Activated CD8-positive, alpha-beta memory T cell treated with anti-CD3 and anti-CD28 coated beads for 1 hour (primary cell): ENCODE data around the gene MACROD2.
"Not testable (repeated sequence)": the region's sequence is repeated elsewhere in the genome, so short reads cannot be mapped to it uniquely, and the experiment has no call there.

Source experiments
- DNase-seq, 2 donors: peaks; one replicate each; pipeline ENCODE4 v3.0.0-alpha.2; 2020; ENCODE audit warnings: low read depth in 1 of 2; ENCODE audit errors: extremely low read depth in 1 of 2

MACROD2 gene

DNA sequence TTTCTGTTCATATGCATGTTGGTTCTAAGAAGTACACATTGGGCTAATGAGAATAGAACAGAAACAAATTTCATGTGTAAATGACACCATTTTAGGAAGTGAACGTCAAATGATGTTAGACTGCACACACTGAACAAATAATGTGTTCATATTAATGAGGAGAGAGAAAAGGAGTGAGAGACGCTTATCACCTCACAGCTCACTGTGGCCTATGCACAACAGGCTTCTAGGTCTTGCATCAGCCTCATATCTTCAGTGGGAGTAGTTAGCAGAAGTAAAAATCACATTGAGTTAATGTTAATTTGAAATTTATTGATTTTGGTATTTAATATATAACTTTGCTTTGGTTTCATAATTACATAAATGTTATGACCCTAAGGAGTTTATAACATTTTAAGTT, 454.9 kb downstream of the MACROD2 start:
- no peak for DNase-seq

DNA sequence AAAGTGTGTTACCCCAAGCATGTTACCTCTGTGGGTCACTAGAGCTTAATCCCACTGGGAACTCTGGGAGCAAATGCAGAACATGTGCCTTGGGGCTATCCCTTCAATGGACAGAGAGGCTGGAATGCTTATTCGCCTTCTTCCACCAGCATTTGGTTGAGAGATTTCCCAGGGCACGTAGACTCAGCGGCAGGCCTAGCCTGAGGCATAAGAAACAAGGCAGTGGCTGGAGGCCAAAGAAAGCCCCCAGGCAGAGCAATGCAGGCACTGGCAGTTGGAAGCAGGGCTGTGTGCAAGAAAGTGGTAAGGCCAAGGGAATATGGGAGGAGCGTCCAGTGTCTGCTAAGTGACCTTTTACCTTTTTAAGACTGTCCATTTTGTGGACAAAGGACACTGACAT, 456.1 kb downstream of the MACROD2 start:
- DNase-seq: no peak

DNA sequence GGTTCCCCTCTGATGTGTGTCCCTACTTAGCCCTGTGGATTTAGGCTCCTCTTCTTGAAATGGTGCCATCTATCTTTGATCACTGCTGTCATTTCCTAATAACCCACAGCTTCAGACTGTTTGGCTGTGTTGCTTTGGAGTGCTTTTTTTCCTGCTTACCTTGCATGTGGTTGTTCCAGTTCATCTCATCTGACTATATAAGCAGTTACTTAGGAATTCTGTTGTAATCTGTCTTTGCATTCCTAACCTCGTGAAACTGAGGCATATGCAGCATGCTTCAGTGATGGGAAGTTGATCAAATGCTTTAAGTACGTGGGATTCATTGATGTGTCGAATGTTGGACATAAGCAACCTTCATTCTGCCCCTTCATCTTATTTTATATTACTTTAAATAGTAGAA, 457.9 kb downstream of the MACROD2 start:
- DNase-seq: no peak

DNA sequence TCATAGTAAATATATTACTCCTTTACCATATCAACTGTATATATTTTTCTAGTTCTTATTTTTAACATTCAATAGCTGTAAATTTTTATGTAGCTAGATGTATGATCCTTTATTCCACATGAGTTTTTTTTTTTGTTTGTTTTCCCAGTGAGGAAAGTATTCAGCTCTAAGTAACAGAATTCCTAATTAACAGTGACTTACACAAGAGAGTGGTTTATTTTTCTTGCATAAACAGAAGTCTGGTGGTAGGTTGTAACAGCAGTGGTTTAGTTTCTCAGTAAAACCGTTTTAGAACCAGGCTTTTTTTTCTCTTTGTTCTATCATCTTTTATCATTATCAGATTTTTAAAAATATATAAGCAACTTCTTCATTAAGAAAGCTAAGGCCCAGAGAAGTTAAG, 459.0 kb downstream of the MACROD2 start:
- no peak for DNase-seq

DNA sequence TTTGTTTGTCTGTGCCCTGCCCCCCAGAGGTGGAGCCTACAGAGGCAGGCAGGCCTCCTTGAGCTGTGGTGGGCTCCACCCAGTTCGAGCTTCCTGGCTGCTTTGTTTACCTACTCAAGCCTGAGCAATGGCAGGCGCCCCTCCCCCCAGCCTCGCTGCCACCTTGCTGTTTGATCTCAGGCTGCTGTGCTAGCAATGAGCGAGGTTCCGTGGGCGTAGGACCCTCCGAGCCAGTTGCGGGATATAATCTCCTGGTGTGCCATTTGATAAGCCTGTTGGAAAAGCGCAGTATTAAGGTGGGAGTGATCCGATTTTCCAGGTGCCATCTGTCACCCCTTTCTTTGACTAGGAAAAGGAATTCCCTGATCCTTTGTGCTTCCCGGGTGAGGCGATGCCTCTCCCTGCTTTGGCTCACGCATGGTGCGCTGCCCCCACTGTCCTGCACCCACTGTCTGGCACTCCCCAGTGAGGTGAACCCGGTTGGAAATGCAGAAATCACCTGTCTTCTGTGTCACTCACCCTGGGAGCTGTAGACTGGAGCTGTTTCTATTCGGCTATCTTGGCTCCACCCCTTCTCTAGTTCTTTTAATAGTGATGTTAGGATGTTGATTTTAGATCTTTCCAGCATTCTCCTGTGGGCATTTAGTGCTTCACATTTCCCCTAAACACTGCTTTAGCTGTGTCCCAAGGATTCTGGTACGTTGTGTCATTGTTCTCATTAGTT, 471.9 kb downstream of the MACROD2 start:
- DNase-seq: not testable (repeated sequence)

DNA sequence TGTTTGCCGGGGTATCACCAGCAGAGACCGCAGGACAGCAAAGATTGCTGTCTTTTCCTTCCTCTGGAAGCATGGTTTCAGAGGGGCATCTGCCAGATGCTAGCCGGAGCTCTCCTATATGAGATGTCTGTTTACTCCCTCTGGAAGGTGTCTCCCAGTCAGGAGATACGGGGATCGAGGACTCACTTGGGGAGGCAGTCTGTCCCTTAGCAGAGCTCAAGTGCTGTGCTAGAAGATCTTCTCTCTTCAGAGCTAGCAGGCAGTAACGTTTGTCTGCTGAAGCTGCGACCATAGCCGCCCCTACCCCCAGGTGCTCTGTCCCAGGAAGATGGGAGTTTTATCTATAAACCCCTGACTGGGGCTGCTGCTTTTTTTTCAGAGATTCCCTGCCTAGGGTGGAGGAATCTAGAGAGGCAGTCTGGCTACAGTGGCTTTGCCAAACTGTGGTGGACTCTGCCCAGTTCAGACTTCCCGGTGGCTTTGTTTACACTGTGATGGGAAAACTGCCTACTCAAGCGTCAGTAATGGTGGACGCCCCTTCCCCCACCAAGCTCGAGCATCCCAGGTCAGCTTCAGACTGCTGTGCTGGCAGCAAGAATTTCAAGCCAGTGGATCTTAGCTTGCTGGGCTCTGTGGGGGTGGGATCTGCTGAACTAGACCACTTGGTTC, 475.0 kb downstream of the MACROD2 start:
- DNase-seq: no peak

DNA sequence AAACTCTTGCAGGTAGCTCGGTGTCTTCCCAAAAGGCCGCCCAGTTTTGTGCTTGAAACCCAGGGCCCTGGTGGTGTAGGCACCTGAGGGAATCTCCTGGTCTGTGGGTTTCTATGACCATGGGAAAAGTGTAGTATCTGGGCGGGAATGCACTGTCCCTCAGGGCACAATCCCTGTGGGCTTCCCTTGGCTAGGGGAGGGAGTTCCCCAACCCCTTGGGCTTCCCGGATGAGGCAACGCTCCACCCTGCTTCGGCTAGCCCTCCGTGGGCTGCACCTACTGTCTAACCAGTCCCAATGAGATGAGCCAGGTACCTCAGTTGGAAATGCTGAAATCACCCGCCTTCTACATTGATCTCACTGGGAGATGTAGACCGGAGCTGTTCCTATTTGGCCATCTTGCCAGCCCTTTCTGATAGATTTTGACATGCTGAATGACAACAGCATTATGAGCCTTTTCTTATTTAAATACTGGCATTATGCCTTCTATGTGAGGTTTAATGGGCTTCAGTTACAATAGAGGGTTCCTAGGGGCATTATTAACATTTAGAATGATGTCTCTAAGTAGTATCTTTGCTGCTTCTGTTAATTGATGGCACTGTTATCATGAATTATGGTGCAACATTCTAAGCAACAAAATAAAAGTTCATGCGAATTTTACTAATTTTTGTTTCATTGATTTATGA, 475.8 kb downstream of the MACROD2 start:
- no peak for DNase-seq

DNA sequence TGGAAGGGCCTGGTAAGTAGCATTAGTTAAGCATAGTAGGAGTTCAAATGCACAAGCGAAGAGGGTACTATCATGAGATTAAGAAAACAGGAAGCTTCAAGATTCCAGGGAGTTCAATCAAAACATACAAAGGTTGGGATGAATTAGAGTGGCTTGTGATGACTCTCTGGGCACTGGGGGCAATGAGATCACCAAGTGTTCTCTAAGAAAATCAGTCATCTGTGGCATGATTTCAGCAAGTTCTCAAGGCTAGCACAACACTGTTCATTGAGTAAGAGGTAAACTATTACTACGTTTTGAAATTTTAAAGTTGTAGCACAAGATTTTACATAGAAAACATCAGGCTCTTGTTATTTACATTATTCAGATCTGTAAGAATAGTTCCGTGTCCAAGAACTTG, 481.8 kb downstream of the MACROD2 start:
- DNase-seq: no peak

DNA sequence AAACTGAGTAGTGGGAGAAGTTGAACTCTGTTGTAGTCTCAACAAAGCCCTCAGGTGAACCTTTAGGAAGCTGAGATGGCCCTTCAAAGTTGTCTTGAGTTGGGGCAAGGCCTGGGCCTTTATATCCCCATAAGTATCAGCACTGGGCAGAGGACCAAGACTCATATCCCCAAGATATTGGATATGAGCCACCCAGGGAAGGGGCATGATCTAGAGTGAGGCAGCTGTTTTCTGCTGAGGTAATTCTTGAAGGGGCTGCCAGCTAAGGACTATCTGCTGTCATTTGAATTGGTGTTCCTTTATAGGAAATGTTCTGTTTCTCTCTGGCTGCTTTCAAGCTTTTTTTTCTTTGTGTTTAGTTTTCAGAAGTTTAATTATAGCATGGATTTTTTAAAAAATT, 482.8 kb downstream of the MACROD2 start:
- DNase-seq: no peak

DNA sequence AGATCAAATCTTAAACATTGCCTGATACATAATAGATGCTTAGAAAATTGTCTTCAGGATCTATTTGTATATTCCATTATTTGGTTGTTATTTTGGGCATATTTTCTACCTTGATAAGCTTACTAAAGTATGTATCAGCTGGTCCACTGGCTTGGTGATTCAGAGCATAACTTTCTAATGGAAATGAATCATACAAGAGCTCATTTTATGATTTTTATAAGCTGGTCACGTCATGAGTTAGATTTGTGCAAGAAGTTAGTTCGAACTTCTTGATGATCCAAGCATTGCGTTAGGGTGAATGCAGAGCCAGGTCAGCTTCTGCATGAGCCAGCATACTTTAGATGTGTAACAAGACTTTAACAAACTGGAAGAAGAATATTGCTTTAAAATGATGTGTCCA, 486.5 kb downstream of the MACROD2 start:
- DNase-seq: no peak

DNA sequence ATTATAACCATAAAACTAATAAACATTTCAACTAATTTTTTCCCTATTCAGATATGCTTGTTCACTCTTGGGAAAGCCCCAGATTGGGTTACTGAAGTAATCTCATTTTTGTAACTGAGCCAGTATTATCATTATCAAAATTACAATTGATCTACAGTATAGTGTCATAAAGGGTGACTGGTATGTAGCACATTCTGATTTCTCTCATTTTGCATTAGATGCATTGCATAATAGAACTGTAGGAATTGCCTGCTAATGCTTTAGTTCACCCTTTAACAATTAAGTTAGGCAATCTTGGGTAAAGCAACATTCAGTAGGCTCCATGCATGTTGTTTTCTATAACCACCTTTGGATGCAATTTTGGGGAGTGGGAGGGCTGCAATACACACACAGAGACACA, 492.9 kb downstream of the MACROD2 start:
- no peak for DNase-seq

DNA sequence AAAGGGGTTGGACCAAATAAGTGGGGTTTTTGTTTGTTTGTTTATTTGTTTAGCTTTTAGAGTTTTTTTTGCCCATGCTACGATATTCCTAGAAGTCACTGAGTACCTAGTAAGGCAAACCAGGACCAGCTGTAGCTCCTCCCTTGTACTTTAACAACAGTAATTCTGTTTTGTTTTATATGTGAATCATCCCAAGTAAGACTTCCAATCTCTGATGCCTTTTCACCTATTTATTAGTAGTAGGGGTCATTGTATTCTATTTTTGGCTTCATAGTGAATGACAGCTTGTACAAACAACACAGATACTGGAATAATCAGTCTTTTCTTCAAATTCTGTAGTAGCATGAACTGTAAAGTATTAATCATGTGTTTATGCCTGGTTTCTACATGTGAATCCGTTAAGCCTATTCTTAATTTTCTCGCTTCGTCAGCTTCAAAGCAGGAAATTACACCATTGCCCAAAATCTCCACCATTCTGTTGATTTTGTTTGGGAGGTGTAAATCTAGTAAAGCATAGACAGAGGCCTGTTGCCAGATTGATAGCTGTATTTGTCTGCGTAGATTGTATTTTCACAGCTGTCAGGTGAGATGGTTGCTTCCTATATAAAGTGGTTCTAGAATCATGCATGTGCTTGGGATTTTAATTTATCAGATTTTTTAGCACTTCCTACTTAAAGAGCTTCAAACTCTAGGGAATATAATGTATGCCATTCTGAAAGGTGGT, 493.6 kb downstream of the MACROD2 start:
- DNase-seq: no peak

DNA sequence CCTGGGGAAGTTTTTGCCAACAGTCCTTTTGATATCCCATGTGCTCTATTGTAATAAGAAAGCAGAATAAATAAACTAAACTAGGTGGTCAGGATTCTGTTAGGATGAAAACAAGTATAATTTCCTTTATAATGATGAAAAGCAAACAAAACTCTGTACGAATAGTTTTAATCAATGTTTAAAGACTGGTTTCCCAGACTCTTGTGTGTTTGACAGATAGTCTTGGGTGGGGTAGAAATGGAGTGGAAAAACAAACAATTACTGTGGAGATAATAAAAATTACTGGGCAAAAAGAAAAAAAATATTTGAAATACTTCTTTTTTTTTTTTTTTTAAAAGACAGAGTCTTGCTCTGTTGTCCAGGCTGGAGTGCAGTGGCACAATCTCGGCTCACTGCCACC, 494.2 kb downstream of the MACROD2 start:
- no peak for DNase-seq

DNA sequence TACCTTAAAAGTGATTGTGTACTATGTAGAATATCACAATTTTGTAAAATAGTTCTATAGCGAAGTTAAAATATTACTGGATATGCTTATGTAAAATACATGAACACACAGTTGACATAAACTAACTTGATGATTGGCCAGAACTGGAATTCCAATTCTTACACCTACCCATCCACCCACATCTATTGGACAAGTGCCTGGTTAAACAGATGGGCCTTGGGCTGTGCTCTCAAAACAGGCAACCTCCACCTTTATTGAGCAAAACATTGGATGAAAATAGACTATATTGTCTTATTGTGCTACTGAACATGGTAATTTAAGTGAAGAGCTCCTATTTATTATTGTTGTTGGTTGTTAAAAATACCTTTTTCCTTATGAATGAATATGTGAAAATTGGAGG, 496.1 kb downstream of the MACROD2 start:
- DNase-seq: no peak

DNA sequence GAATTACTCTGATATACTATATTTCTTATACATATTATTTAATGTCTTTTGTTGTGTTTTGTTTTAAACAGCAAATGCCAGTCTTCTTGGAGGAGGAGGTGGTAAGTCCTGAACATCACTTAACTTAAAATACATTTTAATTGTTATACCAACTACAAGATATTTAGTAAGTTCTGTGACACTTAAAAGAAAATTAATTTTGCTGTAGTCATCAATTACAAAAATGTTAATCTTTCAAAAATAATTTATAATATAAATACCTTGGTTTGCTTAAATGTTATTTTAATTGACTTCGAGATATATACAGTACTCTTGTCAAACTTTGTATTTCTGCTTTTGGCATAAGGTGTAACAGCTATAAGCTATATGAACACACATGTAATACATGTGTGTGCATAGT, 498.1 kb downstream of the MACROD2 start:
- no peak for DNase-seq

DNA sequence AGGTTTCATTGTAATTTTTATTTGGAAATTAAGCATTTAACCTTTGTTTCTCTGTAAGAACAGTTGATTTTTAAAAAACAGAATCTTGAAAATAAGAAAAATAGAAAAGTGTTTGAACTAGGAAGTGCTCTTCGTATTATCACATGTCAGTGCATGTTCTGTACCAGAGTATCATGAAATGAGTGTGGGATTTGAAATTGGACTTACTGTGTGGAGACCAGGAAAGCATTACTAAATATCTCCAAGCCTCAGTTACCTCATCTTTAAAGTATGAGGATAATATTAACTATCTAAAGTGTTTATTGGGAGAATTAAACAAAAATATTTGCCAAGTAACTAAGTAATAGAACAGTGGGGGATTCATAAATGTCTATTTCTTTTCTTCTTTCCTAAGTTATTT, 499.0 kb downstream of the MACROD2 start:
- DNase-seq: no peak

DNA sequence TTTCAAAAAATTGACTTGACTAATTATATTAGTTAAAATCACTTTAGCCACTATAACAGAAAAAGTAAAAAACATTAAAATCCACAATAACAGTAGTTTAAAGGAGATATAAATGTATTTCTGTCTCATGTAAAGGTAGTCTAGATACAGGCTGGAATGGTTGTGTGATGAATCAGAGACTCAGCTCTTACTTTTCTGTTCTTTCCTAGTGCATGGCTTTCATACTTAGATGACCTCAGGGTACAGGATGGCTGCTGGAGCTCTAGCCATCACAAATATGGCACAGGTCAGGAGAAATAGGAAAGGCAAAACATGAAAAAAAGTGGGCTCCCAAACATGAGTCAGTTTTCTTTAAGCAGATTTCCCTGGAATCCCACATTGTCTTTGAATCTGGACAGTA, 499.8 kb downstream of the MACROD2 start:
- no peak for DNase-seq

DNA sequence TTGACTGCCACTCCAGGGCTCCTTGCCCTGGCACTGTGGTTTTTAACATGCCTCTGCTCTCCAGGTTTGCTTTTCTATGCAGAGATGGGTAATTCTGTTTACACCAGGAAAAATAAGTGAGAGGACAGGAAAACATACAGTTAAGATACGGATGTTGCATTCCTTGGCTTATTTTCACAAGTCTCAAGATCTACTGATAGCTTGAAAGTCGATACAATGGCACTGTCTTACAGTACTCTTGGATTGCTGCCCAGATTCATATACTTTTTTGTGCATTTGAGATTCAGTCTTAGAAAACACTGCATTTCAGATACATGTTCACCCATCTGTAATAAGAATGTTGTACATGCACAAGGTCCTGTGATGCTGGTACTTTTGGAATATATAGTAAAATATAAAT, 501.7 kb downstream of the MACROD2 start:
- no peak for DNase-seq

DNA sequence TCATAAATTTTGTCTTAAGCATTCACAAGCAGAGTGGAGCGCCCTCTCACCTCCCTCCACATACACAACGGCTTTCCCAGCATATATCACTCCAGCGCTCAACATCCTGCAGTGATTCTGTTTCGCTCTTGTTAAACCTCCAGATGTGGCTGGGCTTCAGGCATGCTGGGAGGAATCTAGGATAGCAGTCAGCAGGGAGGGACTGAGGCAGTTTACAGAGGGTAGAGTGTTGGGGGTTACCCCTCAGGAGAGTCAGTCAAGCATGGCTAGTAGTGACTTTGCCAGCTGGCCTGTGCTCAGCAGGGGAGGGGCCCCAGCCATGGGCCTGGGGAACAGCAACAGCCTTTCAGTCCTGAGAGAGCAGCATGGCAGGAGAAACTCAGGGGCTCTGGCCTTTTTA, 503.5 kb downstream of the MACROD2 start:
- no peak for DNase-seq

DNA sequence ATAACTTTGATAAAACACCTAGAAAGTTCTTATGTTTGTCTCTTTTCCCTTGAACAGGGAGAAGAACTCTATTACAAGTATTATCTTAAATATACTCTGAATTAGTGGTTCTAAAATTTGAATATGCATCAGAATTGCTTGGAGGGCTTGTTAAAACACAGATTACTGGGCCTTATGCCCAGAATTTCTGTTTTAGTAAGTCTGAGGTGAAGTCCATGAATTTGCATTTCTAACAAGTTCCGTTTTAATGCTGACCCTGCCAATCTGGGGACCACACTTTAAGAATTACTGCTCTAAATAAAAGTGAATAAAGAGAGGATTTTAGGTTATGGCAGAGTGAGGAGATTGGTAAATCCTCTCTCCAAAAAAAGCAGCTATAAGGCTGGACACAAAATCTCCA, 510.2 kb downstream of the MACROD2 start:
- DNase-seq: no peak

DNA sequence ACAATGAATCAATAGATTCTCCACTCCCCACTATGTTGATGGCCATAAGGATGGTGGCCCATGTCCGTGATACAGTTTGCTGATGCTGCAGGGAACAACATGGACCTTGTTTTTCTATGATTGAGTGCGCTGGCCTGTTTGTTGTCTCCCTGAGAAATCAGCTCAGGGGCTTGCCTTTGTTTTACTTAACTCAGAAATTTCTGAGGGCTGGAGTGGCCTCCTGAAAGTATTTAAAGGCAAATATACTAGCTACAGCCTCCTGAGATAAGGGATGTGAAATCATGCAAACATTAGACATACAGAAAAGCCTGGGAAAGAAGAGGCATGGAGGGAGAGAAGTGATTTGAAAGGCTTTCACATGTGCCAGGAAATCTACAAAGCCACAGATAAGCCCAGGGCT, 512.4 kb downstream of the MACROD2 start:
- DNase-seq: no peak

DNA sequence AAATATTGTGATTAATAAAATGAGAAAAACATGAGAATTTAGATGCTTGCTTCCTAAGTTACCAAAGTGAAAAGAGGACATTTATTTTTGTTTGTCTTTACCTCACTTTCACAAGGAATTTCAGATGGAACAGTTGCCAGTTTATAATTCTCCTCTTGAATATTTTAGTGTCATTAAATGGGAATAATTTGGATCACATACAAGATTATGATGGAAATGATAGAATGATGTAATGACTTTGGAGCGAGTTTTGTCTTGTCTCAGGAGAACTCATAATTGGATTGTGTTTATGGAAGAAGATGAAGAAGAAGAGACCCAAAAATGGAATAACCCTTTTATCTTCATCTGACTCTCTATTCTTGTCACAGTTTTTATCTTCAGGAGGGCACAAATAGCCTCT, 515.0 kb downstream of the MACROD2 start:
- no peak for DNase-seq
